SU-DHL-6 (cell line): ENCODE data around the gene SH3RF1.

Source experiments
- H2AFZ ChIP-seq: fragments of 200-600 bp; sonication (generic); 2 replicates; pipeline ENCODE4 v1.6.1; 2014; ENCODE audit warnings: low read depth, mild to moderate bottlenecking, moderate library complexity, mixed read lengths, antibody characterized with exemption, low read length; ENCODE audit not compliant: severe bottlenecking
- H3F3A ChIP-seq: fragments of 200-600 bp; shearing (Covaris generic); 2 replicates; pipeline ENCODE4 v1.6.0; 2016; ENCODE audit warnings: antibody characterized with exemption, mild to moderate bottlenecking; ENCODE audit not compliant: insufficient read depth
- H3K27ac ChIP-seq: fragments of 200-600 bp; sonication (generic); 2 replicates; pipeline ENCODE4 v1.5.1; 2016; ENCODE audit warnings: low read depth, mild to moderate bottlenecking, low read length, moderate library complexity, mixed read lengths
- H3K27me3 ChIP-seq: fragments of 200-600 bp; sonication (generic), shearing (Covaris generic); 2 replicates; pipeline ENCODE4 v1.6.0; 2014; ENCODE audit warnings: mild to moderate bottlenecking, low read length
- H3K36me3 ChIP-seq: fragments of 200-600 bp; sonication (generic); 2 replicates; pipeline ENCODE4 v1.6.1; 2014; ENCODE audit warnings: mild to moderate bottlenecking, low read length, mixed read lengths
- H3K4me2 ChIP-seq: fragments of 300-600, 200-600 bp; shearing (Covaris generic), sonication (generic); 2 replicates; pipeline ENCODE4 v1.6.0; 2014; ENCODE audit warnings: low read length, low read depth, mild to moderate bottlenecking; ENCODE audit not compliant: poor library complexity, severe bottlenecking
- H3K4me3 ChIP-seq: fragments of 200-600 bp; sonication (generic); 2 replicates; pipeline ENCODE4 v1.5.1; 2014; ENCODE audit warnings: antibody characterized with exemption, low read length, mild to moderate bottlenecking, mixed read lengths; ENCODE audit not compliant: insufficient read depth, poor library complexity, severe bottlenecking
- H3K79me2 ChIP-seq: fragments of 200-600 bp; sonication (generic); 2 replicates; pipeline ENCODE4 v1.6.1; 2014; ENCODE audit warnings: mild to moderate bottlenecking, low read length, moderate library complexity; ENCODE audit not compliant: insufficient read depth
- H3K9ac ChIP-seq: fragments of 200-600 bp; sonication (generic); 2 replicates; pipeline ENCODE4 v1.7.0; 2014; ENCODE audit warnings: mild to moderate bottlenecking, low read length
- H3K9me2 ChIP-seq: fragments of 200-600 bp; sonication (generic); replicated peaks from 2 replicates; pipeline ENCODE4 v1.6.1; 2014; ENCODE audit warnings: low read length; ENCODE audit not compliant: insufficient read depth
- H3K9me3 ChIP-seq: fragments of 200-600 bp; sonication (generic); 2 replicates; pipeline ENCODE4 v1.6.1; 2014; ENCODE audit warnings: low read length, mixed read lengths; ENCODE audit not compliant: insufficient read depth
- H4K20me1 ChIP-seq: fragments of 200-600 bp; sonication (generic); 2 replicates; pipeline ENCODE4 v1.6.1; 2014; ENCODE audit warnings: low read depth, mild to moderate bottlenecking, antibody characterized with exemption, low read length, moderate library complexity, mixed read lengths
- CTCF ChIP-seq: fragments of 200-600 bp; sonication (generic); IDR thresholded peaks from one replicate; pipeline ENCODE4 v1.5.1; 2017; ENCODE audit warnings: antibody characterized with exemption, mild to moderate bottlenecking, low read length, moderate library complexity; ENCODE audit not compliant: insufficient read depth, poor library complexity, severe bottlenecking
- EZH2phosphoT487 ChIP-seq: fragments of 200-600 bp; sonication (generic), shearing (Covaris generic); conservative IDR thresholded peaks from 2 replicates; pipeline ENCODE4 v1.6.1; 2018; ENCODE audit warnings: mild to moderate bottlenecking, antibody characterized with exemption, low read length, moderate library complexity, mixed read lengths

SH3RF1 gene

GRCh38 chr4:169154121-169154520, 116.6 kb downstream of the SH3RF1 start:
- no peaks in the 10 kb centered on the region for H3K36me3 ChIP-seq
- no peak for TF ChIP-seq CTCF
- no peak for TF ChIP-seq EZH2phosphoT487
- no peaks in the 10 kb centered on the region for H3K9me2 ChIP-seq
- H2AFZ ChIP-seq, result no peak overlapping the region
- H3K27ac ChIP-seq, result no peak overlapping the region
- H3K27me3 ChIP-seq, result no peaks in the 10 kb centered on the region
- no peak overlapping the region for H3K4me2 ChIP-seq
- no peaks in the 10 kb centered on the region for H3K9me3 ChIP-seq
- H3K9ac ChIP-seq, result no peak overlapping the region
- no peaks in the 10 kb centered on the region for H3K79me2 ChIP-seq
- H4K20me1 ChIP-seq, result no peaks in the 10 kb centered on the region
- no peak overlapping the region for H3K4me3 ChIP-seq
- H3F3A ChIP-seq, result no peaks in the 10 kb centered on the region

GRCh38 chr4:169153481-169154087, 117.2 kb downstream of the SH3RF1 start:
- no peak overlapping the region for H2AFZ ChIP-seq
- no peaks in the 10 kb centered on the region for H3K27me3 ChIP-seq
- H3K4me3 ChIP-seq, result no peak overlapping the region
- no peaks in the 10 kb centered on the region for H3K9me2 ChIP-seq
- H3K9me3 ChIP-seq, result no peaks in the 10 kb centered on the region
- H3F3A ChIP-seq, result no peaks in the 10 kb centered on the region
- H3K9ac ChIP-seq, result no peak overlapping the region
- no peaks in the 10 kb centered on the region for H4K20me1 ChIP-seq
- no peaks in the 10 kb centered on the region for H3K36me3 ChIP-seq
- H3K27ac ChIP-seq, result no peak overlapping the region
- no peak for TF ChIP-seq CTCF
- no peak for TF ChIP-seq EZH2phosphoT487
- H3K79me2 ChIP-seq, result no peaks in the 10 kb centered on the region
- H3K4me2 ChIP-seq, result no peak overlapping the region

- Histone ChIP-seq H3K27me3 (no peaks in the 10 kb centered on the region), H3K4me3 (no peak overlapping the region), H3K9ac (no peak overlapping the region), H3K79me2 (no peaks in the 10 kb centered on the region), H3K9me3 (no peaks in the 10 kb centered on the region), H4K20me1 (no peaks in the 10 kb centered on the region), H2AFZ (no peak overlapping the region), H3K36me3 (no peaks in the 10 kb centered on the region), H3K9me2 (no peaks in the 10 kb centered on the region), H3F3A (no peaks in the 10 kb centered on the region), H3K4me2 (no peak overlapping the region), H3K27ac (no peak overlapping the region)
- TF ChIP-seq CTCF (no peak), EZH2phosphoT487 (no peak)
Observed at GRCh38 chr4:169152899-169153298, 117.9 kb downstream of the SH3RF1 start.
